ENCODE measurements around the gene RDH13.

Gene RDH13

DNA sequence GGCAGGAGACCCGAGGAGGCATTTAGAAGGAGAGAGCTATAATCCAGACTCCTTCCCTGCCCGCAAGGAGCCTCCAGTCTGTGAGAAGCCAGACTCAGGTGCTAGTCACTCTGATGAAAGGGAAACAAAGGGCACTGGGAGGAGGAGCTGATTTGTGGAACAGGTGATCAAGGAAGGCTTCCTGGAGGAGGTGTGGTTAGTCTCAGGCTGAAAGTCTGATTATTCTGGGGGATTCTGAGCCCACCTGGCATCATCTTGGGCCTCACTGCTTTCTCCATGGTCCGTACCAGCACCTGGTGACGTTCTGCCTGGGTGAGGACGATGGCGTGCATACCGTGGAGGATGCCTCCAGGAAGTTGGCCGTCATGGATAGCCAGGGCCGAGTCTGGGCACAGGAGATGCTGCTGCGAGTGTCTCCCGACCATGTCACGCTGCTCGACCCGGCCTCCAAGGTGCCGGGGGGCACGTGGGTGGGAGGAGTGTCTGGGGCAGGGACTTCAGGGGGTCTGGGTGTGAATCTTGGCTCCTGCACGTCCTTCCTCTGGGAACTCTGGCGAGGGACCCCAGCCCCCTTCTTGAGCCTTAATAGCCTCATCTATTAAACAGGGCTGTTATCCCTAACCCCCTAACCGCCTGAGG is 16.6 kb upstream of the RDH13 start:
- no peak overlapping the region for H3K4me3 ChIP-seq
- TF ChIP-seq, protein P1, sequence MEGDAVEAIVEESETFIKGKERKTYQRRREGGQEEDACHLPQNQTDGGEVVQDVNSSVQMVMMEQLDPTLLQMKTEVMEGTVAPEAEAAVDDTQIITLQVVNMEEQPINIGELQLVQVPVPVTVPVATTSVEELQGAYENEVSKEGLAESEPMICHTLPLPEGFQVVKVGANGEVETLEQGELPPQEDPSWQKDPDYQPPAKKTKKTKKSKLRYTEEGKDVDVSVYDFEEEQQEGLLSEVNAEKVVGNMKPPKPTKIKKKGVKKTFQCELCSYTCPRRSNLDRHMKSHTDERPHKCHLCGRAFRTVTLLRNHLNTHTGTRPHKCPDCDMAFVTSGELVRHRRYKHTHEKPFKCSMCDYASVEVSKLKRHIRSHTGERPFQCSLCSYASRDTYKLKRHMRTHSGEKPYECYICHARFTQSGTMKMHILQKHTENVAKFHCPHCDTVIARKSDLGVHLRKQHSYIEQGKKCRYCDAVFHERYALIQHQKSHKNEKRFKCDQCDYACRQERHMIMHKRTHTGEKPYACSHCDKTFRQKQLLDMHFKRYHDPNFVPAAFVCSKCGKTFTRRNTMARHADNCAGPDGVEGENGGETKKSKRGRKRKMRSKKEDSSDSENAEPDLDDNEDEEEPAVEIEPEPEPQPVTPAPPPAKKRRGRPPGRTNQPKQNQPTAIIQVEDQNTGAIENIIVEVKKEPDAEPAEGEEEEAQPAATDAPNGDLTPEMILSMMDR (IDR thresholded peaks at IDR 0.05), result no peak

DNA sequence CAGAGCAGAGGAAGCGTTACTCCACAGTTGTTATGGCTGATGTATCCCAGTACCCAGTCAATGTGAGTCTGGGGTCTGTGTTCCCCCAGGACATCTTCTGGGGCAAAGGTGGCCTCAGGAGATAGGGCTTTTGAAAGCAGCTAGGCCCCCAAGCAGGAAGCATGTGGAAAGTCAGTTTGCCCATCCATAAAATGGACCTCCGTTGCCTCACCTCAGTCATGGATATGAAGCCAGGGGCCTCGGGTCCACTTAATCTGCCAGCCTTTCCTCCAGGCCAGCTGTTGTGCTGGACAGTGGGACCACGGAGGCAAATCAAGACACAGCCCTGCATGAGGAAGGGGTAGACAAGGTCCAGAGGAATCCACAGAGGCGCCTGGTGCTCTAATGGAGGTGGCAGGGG is 16.0 kb upstream of the RDH13 start:
- H3K4me3 ChIP-seq, result no peak overlapping the region
- TF ChIP-seq, protein P1 (IDR thresholded peaks at IDR 0.05), result no peak
- DNase-seq (ENCODE audit: low spot score), result no peak
- no peak overlapping the region for H3K27ac ChIP-seq

More for the DNA sequence above, 16.6 kb upstream of the RDH13 start:
- no peak for DNase-seq (ENCODE audit: low spot score)
- H3K27ac ChIP-seq, result no peak overlapping the region

- no peak overlapping the region for H3K4me3 ChIP-seq
- no peak overlapping the region for H3K27ac ChIP-seq
- TF ChIP-seq, protein P1 (IDR thresholded peaks at IDR 0.05), result no peak
- no peak for DNase-seq (ENCODE audit: low spot score)
Measured at GRCh38 chr19:55077106-55077505, 14.2 kb upstream of the RDH13 start.

DNA sequence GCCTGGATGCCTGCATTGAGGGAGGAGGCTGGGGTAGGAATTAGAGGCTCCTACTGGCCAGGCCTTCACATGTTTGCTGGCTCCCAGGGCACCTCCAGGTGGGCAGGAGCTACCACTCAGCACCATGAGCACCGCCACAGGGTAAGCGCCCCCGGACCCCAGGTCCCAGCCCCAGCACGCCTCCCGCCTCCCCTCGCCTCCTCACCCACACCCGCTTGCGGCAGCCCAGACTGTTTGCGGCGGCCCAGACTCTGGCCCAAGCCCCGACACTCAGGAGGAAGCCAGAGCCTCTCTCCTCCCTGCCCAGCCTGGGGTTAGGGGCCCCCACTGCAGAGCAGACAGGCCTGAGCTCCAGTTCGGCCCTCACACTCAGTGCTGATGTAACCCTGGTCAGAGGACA is 13.4 kb upstream of the RDH13 start:
- no peak overlapping the region for H3K27ac ChIP-seq
- TF ChIP-seq, protein P1 (IDR thresholded peaks at IDR 0.05), result no peak
- no peak for DNase-seq (ENCODE audit: low spot score)
- H3K4me3 ChIP-seq, result no peak overlapping the region

DNA sequence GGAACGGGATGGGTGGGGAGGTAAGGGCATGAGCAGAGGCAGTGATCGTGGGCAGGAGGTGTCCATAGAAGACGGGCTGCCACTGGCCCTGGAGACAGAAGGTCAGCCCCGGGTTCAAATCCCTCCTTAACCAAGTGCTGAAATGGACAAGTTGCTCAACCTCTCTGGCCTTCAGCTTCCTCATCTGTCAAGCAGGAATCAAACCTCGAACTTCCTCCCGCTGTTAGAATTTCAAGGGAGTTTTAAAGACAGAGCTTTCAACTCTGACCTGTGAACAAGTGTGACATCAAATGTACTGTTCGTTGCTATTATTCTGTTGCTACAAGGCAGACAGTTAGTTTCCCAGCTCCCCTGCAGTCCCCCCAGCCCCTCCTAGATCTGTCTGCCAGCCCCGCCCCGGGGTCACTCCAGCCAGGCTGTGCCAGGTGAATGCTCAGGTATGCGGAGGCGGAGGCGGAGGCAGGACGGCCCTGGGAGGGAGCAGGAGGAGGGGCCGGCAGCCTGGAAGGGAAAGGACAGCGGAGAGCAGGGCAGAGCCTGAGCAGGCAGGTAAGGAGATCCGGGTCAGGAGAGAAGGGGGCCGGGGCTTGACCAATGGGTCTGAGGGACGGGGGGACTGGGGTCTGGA is 12.5 kb upstream of the RDH13 start, which contains the start of gene EPS8L1:
Gene EPS8L1 (plus strand): TSS at position 499 of the 628 bp plus-strand sequence. CDS start 576 bp downstream, outside the sequence.
- DNase-seq (ENCODE audit: low spot score), result no peak
- H3K27ac ChIP-seq, result no peak within 1 kb of the TSS
- TF ChIP-seq, protein P1 (IDR thresholded peaks at IDR 0.05), result no peak
- H3K4me3 ChIP-seq, result no peak within 1 kb of the TSS

GRCh38 chr19:55071913-55072312 is 9.0 kb upstream of the RDH13 start:
- TF ChIP-seq, protein P1 (IDR thresholded peaks at IDR 0.05), result no peak

DNA sequence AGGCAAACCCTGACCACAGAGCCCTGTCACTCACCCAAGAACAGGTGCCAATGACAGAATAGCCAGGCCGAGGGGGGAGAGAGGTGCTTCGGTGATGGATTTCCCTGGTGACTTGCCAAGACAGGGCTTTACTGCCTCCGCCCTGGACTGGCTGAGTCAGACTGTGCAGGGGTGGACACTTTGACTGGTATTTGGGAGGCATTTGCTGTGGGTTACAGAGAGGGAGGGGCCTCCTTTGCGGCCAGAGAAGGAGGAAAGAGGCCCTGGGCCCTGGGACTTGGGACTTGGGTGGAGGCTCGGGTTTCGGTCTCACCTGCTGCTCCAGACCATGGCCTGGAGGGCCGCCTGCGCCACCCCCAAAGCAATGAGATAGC is 8.2 kb upstream of the RDH13 start:
- TF ChIP-seq, protein P1 (IDR thresholded peaks at IDR 0.05), result no peak
- H3K4me3 ChIP-seq, result no peak overlapping the region
- DNase-seq (ENCODE audit: low spot score), result no peak
- no peak overlapping the region for H3K27ac ChIP-seq

More at GRCh38 chr19:55071913-55072312, 9.0 kb upstream of the RDH13 start:
- Histone ChIP-seq H3K27ac (no peak overlapping the region), H3K4me3 (no peak overlapping the region)
- DNase-seq (ENCODE audit: low spot score), result no peak

Measured in coronary artery (tissue), 2 donors.